Measurements from ENCODE around the gene TACC3. TPM values are rescaled to one million over a fixed set of nuclear protein-coding genes. Genes with fewer than 3 reads are reported as not detected.

TACC3 gene
- polyA plus RNA-seq, 1 donor, result 22.1 TPM

GRCh38 chr4:1722551-1723118 lies 1.3 kb downstream of the TACC3 start:
- DNase-seq (ENCODE audit: low read depth), result no peak

GRCh38 chr4:1723131-1723801 lies 1.9 kb downstream of the TACC3 start:
- no peak for DNase-seq (ENCODE audit: low read depth)

- DNase-seq (ENCODE audit: low read depth), result no peak
Observed at GRCh38 chr4:1725521-1725920, 4.2 kb downstream of the TACC3 start.

GRCh38 chr4:1726146-1726934 lies 5.0 kb downstream of the TACC3 start:
- peak; percentile 57 for DNase-seq (ENCODE audit: low read depth)

GRCh38 chr4:1727117-1728031 lies 6.1 kb downstream of the TACC3 start:
- no peak for DNase-seq (ENCODE audit: low read depth)

GRCh38 chr4:1728061-1728980 lies 7.0 kb downstream of the TACC3 start:
- no peak for DNase-seq (ENCODE audit: low read depth)

GRCh38 chr4:1730532-1731135 lies 9.3 kb downstream of the TACC3 start:
- no peak for DNase-seq (ENCODE audit: low read depth)

- no peak for DNase-seq (ENCODE audit: low read depth)
Observed at GRCh38 chr4:1731180-1731579, 9.9 kb downstream of the TACC3 start.

- no peak for DNase-seq (ENCODE audit: low read depth)
Observed at GRCh38 chr4:1732911-1733310, 11.6 kb downstream of the TACC3 start.

- no peak for DNase-seq (ENCODE audit: low read depth)
Observed at GRCh38 chr4:1735215-1735614, 13.9 kb downstream of the TACC3 start.

GRCh38 chr4:1736812-1737211 lies 15.5 kb downstream of the TACC3 start:
- no peak for DNase-seq (ENCODE audit: low read depth)

- no peak for DNase-seq (ENCODE audit: low read depth)
Observed at GRCh38 chr4:1737666-1738065, 16.3 kb downstream of the TACC3 start.

- DNase-seq (ENCODE audit: low read depth), result no peak
Observed at GRCh38 chr4:1738410-1738809, 17.1 kb downstream of the TACC3 start.

GRCh38 chr4:1739358-1739757 lies 18.0 kb downstream of the TACC3 start:
- no peak for DNase-seq (ENCODE audit: low read depth)

- no peak for DNase-seq (ENCODE audit: low read depth)
Observed at GRCh38 chr4:1740021-1740545, 18.8 kb downstream of the TACC3 start.

- no peak for DNase-seq (ENCODE audit: low read depth)
Observed at GRCh38 chr4:1741208-1741607, 19.9 kb downstream of the TACC3 start.

- no peak for DNase-seq (ENCODE audit: low read depth)
Observed at GRCh38 chr4:1743551-1743950, 22.2 kb downstream of the TACC3 start.

GRCh38 chr4:1743975-1744374 lies 22.7 kb downstream of the TACC3 start:
- DNase-seq (ENCODE audit: low read depth), result no peak

- no peak for DNase-seq (ENCODE audit: low read depth)
Observed at GRCh38 chr4:1744552-1744951, 23.2 kb downstream of the TACC3 start.

GRCh38 chr4:1745165-1745564 lies 23.8 kb downstream of the TACC3 start:
- DNase-seq (ENCODE audit: low read depth), result no peak
